Retinal pigment epithelial cell (primary cell): ENCODE measurements around the gene CSTF2T.
A peak's percentile ranks its signal among the peaks of the same experiment; 100 is the strongest.

ENCODE experiments used
- DNase-seq: peaks from one replicate; pipeline ENCODE4 v3.0.0-alpha.2; 2010; ENCODE audit warnings: low read depth
- H3K4me3 ChIP-seq: 2 replicates; pipeline ENCODE4 v1.5.1; 2011; ENCODE audit warnings: mild to moderate bottlenecking, low read length, control low read depth, moderate library complexity
- TF ChIP-seq, protein P1 (sequence below): conservative IDR thresholded peaks from 2 replicates; pipeline ENCODE4 v1.5.1; 2011; ENCODE audit warnings: low read depth, low read length, control low read depth, inconsistent platforms

The CSTF2T gene

DNA sequence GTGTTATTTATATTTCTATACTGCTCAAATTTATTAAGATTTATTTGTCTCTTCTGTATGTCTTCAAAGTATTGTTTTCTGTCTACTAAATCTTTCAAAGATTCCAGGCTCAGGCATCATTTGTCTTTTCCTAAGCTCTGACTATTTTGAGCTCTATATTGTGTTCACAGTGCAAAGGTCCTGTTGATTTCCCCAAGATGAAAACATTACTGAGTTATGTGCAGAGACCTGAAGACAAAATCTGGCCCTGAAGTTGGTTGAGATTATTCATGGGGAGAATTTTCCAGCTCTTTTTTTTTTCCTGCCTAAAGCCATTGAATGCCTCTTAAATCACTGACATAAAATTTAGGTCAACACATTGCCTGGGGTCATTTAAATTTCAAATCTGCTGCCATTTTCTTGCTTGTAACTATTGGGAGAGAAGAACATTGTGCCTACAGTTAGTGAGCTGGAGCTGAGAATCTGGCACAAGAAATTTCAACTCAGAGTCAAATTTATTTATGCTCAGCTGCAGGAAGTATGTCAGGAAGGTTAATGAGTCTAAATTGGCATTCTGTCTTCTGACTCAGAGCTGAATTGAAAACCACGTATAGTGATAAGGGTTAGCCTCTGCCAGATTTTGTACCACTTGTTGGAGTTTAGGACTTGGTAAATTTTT, 31.6 kb downstream of the CSTF2T start:
- TF ChIP-seq, protein P1, sequence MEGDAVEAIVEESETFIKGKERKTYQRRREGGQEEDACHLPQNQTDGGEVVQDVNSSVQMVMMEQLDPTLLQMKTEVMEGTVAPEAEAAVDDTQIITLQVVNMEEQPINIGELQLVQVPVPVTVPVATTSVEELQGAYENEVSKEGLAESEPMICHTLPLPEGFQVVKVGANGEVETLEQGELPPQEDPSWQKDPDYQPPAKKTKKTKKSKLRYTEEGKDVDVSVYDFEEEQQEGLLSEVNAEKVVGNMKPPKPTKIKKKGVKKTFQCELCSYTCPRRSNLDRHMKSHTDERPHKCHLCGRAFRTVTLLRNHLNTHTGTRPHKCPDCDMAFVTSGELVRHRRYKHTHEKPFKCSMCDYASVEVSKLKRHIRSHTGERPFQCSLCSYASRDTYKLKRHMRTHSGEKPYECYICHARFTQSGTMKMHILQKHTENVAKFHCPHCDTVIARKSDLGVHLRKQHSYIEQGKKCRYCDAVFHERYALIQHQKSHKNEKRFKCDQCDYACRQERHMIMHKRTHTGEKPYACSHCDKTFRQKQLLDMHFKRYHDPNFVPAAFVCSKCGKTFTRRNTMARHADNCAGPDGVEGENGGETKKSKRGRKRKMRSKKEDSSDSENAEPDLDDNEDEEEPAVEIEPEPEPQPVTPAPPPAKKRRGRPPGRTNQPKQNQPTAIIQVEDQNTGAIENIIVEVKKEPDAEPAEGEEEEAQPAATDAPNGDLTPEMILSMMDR, result no peak
- peak; percentile 24 for DNase-seq

DNA sequence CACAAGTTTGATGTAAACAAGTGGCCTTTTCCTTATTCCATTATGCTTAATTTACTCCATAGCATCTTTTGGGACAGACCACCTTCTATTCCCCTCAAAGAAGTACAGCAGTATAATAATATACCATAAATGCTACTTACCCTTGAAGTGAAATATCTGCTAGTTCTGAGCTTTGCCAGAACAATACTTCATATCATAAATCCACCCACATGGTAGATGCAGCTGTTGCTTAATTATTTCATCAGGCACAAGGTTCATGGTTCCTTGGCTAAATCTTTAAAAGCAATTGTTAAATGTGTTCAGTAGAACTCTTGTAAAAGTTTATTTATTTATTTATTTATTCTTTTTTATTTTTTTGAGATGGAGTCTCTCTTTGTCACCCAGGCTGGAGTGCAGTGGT, 32.9 kb downstream of the CSTF2T start:
- DNase-seq, result no peak
- TF ChIP-seq, protein P1, result no peak
- H3K4me3 ChIP-seq, result no peak overlapping the region

More for the DNA sequence above, 31.6 kb downstream of the CSTF2T start:
- H3K4me3 ChIP-seq, result no peak overlapping the region

DNA sequence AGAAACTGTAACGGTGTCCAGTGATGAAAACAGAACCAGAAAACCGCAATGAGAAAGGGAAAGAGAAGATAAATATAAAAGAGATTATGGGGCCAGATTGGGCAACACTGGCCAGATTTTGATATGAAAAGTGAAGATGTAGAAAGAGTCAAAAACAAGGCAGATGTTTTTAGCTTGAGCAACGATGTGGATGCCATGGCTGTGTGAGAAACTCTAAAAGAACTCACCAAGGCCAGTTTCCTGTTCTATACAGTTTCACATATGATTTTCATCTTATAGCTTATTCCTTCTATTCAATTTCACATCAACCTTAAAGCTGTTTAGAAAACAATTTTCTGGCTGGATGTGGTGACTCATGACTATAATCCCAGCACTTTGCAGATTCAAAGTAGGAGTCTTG, 36.3 kb downstream of the CSTF2T start:
- DNase-seq, result no peak
- TF ChIP-seq, protein P1, result no peak
- H3K4me3 ChIP-seq, result no peak overlapping the region

DNA sequence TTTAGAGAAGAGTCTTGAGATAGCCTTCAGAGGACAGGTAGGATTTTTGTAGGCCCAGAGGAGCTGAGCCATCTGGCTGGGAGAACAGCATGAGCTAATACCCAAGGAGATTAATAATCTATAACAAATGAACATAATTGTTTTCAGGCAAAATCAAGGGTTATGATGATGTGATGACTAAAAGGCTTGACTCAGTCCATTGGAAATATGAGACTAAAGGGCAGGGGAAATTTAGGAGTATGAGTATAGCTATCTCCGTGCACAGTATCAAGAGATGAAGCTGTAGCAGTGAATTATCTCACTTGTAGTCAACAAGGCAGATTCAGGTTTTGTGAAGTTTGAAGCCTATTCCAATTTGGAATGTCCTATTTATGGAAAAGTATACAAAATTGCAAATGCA, 40.1 kb downstream of the CSTF2T start:
- no peak overlapping the region for H3K4me3 ChIP-seq
- no peak for DNase-seq
- TF ChIP-seq, protein P1, result no peak

DNA sequence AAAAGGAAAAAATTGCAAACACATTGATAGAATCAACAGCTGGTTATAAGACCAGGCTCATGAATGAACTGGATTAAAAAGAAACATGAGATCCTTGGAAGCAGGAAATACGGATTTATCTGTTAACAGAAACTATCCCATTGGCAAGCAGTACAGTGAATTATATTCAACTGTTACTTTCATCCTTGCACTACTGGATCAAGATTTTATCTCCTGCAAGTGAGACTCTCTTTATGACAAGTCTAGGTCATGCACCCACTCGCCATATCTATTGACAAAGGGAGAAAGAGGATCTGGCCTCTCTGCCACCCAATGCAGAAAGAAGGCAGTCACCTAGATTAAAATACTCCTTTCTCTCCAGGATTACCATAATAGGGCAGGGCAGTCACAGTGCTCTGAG, 41.4 kb downstream of the CSTF2T start:
- TF ChIP-seq, protein P1, result no peak
- no peak for DNase-seq
- H3K4me3 ChIP-seq, result no peak overlapping the region

DNA sequence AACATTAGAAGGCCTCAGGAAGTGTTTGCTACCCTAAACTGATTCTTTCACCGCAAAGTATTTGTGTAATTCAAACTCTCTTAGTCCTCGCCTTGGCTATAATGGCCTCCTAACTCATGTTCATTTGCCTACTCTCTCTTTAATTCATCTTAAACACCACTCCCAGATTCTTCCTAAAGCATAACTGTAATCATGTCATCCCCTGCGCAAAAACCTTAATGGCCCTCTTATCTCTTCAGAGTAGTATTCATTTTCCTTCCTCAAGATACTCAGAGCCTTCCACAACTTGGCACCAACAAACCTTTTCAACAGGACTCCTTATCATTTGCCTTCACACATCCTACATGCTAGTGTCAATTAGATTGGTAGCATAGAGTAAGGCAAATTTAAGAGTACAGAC, 42.9 kb downstream of the CSTF2T start:
- no peak overlapping the region for H3K4me3 ChIP-seq
- DNase-seq, result no peak
- TF ChIP-seq, protein P1, result no peak

DNA sequence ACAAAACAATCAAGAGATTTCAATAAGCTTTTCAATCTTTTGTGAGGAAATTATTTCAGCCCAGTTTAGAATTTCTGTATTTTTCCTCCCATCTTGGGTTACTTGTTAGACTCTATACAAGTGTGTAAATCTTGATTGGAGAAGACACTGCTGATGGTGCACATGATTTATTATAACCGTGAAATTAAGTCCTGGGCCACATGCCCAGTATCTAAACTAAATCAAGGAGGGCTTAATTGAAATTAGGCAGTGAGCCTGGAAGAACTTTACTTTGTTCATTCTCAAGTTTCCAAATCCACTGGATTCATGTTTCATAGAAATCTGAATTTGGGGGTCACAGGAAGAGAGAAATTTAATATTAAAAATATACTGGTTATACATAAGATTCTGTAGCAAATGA, 44.5 kb downstream of the CSTF2T start:
- TF ChIP-seq, protein P1, result no peak
- no peak overlapping the region for H3K4me3 ChIP-seq
- DNase-seq, result peak; percentile 32
